Ishikawa (cell line): ENCODE measurements around the gene PLEKHJ1.

ENCODE experiments used
- CEBPB ChIP-seq: IDR thresholded peaks from 2 replicates; pipeline ENCODE4 v1.6.1; 2012
- CREB1 ChIP-seq: IDR thresholded peaks from 2 replicates; pipeline ENCODE4 v1.6.1; 2012; ENCODE audit warnings: low read depth
- EGR1 ChIP-seq: IDR thresholded peaks from 2 replicates; pipeline ENCODE4 v1.6.1; 2012
- EP300 ChIP-seq: IDR thresholded peaks from 2 replicates; pipeline ENCODE4 v1.6.1; 2012; ENCODE audit warnings: borderline replicate concordance
- FOXM1 ChIP-seq: IDR thresholded peaks from 2 replicates; pipeline ENCODE4 v1.6.1; 2012; ENCODE audit warnings: low read depth, borderline replicate concordance
- NFIC ChIP-seq: IDR thresholded peaks from 2 replicates; pipeline ENCODE4 v1.6.1; 2012
- RAD21 ChIP-seq: IDR thresholded peaks from 2 replicates; pipeline ENCODE4 v1.6.1; 2012; ENCODE audit warnings: low read depth
- TAF1 ChIP-seq: IDR thresholded peaks from 2 replicates; pipeline ENCODE4 v1.6.1; 2012; ENCODE audit warnings: low read depth, mild to moderate bottlenecking
- TCF12 ChIP-seq: IDR thresholded peaks from 2 replicates; pipeline ENCODE4 v1.6.1; 2012; ENCODE audit warnings: low read depth
- TEAD4 ChIP-seq: IDR thresholded peaks from 2 replicates; pipeline ENCODE4 v1.6.1; 2012
- ZBTB7A ChIP-seq: IDR thresholded peaks from 2 replicates; pipeline ENCODE4 v1.6.1; 2012; ENCODE audit warnings: low read depth
- TF ChIP-seq, protein P1 (sequence below): IDR thresholded peaks from 2 replicates; pipeline ENCODE4 v1.6.1; 2012; ENCODE audit warnings: low read depth, mild to moderate bottlenecking
- TF ChIP-seq, protein P2 (sequence below): IDR thresholded peaks from 2 replicates; pipeline ENCODE4 v1.6.1; 2012

The PLEKHJ1 gene

DNA sequence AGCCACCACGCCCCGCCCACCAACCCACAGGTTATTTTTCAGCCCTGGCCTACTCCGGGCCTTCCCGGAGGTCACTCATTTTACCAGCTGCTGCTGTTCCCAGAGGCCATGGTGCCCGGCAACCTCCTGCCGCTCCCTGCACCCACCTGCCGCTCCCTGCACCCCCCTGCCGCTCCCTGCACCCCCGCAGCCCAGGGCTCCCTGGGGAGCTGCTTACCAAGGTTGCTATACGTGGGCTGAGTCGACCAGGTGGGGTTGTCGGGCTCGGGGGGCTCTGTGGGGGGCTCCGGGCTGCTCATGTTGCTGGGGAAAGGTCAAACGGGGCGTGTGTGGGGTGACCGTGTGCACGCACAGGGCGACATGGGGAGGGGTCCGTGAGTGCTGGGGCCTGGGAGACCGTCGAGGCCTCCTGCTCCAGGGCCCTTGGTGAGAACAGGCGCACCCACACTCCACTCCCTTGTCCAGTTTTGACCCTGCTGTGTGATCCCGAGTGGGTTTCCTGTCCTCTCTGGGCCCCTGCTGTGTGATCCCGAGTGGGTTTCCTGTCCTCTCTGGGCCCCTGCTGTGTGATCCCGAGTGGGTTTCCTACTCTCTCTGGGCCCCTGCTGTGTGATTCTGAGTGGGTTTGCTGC lies 44.6 kb upstream of the PLEKHJ1 start:
- TF ChIP-seq EP300 (no peak), CEBPB (no peak), ZBTB7A (0 out of 2 replicates have a peak, but pooled peaks have one; percentile 37), TAF1 (no peak)
- TF ChIP-seq, protein P1, sequence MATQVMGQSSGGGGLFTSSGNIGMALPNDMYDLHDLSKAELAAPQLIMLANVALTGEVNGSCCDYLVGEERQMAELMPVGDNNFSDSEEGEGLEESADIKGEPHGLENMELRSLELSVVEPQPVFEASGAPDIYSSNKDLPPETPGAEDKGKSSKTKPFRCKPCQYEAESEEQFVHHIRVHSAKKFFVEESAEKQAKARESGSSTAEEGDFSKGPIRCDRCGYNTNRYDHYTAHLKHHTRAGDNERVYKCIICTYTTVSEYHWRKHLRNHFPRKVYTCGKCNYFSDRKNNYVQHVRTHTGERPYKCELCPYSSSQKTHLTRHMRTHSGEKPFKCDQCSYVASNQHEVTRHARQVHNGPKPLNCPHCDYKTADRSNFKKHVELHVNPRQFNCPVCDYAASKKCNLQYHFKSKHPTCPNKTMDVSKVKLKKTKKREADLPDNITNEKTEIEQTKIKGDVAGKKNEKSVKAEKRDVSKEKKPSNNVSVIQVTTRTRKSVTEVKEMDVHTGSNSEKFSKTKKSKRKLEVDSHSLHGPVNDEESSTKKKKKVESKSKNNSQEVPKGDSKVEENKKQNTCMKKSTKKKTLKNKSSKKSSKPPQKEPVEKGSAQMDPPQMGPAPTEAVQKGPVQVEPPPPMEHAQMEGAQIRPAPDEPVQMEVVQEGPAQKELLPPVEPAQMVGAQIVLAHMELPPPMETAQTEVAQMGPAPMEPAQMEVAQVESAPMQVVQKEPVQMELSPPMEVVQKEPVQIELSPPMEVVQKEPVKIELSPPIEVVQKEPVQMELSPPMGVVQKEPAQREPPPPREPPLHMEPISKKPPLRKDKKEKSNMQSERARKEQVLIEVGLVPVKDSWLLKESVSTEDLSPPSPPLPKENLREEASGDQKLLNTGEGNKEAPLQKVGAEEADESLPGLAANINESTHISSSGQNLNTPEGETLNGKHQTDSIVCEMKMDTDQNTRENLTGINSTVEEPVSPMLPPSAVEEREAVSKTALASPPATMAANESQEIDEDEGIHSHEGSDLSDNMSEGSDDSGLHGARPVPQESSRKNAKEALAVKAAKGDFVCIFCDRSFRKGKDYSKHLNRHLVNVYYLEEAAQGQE: no peak

DNA sequence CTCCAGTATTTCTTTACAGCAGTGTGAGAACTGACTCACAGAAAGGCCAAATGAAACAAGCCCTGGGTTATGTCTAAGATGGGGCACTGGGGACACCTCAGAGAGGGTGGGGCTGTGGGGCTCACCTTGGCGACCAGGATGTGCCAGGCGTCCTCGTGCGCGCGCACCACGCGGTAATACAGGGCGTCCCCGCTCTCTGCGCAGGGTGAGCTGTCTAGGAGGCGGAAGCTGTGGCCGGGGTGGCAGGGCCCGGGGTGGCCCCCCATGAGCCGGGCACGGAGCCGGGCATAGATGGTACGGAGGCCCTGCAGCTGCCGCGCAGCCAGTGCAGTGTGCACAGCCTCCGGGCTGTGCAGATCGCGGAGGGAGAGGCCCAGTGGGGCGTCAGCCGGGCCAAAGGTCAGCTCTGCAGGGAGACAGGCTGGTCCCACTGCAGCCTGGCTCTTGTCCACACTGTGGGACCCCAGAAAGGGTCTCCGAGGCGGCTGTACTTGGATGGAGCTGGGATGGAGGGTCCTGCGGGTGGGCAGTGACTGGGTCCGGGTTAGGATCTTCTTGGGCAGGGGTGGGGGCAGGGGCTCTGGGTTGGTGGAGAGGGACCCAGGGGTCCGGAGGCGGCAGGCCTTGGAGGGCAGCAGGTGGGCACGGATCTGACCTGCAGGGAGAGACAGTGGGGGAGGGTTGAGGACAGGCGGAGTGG lies 42.5 kb upstream of the PLEKHJ1 start:
- no peak for TF ChIP-seq TEAD4
- no peak for TF ChIP-seq FOXM1
- TF ChIP-seq ZBTB7A: 0 out of 2 replicates have a peak, but pooled peaks have one; percentile 34
- TF ChIP-seq EP300: no peak
- TF ChIP-seq CEBPB: no peak
- TF ChIP-seq, protein P2, sequence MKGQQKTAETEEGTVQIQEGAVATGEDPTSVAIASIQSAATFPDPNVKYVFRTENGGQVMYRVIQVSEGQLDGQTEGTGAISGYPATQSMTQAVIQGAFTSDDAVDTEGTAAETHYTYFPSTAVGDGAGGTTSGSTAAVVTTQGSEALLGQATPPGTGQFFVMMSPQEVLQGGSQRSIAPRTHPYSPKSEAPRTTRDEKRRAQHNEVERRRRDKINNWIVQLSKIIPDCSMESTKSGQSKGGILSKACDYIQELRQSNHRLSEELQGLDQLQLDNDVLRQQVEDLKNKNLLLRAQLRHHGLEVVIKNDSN: no peak

DNA sequence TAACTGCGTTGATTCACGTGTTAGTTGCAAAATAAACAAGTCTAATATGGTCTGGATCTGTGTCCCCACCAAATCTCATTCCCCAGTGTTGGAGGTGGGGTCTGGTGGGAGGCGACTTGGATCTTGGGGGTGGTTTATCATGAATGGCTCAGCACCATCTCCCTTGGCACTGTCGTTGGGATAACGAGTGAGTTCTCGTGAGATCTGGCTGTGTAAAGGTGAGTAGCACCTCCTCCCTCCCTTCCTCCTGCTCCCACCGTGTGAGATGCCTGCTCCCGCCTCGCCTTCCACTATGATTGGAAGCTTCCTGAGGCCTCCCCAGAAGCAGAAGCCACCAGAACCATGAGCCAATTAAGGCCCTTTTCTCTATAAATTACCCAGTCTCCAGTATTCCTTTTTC lies 41.0 kb upstream of the PLEKHJ1 start:
- TF ChIP-seq EP300 (no peak), TEAD4 (no peak), NFIC (no peak), FOXM1 (no peak), TCF12 (no peak)
- TF ChIP-seq, protein P1: no peak

DNA sequence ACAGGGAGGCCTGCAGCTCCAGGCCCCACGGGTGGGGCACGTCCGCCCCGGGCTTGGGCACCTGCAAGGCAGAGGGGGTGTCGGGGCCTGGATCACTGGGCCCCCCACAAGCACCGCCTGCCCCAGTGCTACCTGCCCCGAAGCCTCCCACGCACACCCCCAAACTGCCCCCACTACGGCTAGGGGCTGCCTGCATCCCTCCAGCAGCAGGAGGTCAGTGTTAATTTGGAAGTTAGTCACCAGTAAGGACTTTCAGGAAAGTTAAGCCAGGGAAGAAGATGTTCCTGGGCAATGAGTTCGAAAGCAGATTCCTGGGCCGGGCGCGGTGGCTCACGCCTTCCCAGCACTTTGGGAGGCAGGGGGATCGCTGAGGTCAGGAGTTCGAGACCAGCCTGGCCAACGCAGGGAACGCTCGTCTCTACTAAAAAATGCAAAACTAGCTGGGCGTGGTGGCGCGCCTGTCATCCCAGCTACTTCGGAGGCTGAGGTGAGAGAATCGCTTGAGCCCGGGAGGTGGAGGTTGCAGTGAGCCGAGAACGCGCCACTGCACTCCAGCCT lies 40.4 kb upstream of the PLEKHJ1 start:
- no peak for TF ChIP-seq RAD21
- TF ChIP-seq FOXM1: no peak
- TF ChIP-seq, protein P1: no peak
- TF ChIP-seq, protein P2: no peak
- TF ChIP-seq CREB1: no peak
- TF ChIP-seq EGR1: no peak
- TF ChIP-seq TCF12: no peak
- no peak for TF ChIP-seq ZBTB7A
- TF ChIP-seq TAF1: no peak

DNA sequence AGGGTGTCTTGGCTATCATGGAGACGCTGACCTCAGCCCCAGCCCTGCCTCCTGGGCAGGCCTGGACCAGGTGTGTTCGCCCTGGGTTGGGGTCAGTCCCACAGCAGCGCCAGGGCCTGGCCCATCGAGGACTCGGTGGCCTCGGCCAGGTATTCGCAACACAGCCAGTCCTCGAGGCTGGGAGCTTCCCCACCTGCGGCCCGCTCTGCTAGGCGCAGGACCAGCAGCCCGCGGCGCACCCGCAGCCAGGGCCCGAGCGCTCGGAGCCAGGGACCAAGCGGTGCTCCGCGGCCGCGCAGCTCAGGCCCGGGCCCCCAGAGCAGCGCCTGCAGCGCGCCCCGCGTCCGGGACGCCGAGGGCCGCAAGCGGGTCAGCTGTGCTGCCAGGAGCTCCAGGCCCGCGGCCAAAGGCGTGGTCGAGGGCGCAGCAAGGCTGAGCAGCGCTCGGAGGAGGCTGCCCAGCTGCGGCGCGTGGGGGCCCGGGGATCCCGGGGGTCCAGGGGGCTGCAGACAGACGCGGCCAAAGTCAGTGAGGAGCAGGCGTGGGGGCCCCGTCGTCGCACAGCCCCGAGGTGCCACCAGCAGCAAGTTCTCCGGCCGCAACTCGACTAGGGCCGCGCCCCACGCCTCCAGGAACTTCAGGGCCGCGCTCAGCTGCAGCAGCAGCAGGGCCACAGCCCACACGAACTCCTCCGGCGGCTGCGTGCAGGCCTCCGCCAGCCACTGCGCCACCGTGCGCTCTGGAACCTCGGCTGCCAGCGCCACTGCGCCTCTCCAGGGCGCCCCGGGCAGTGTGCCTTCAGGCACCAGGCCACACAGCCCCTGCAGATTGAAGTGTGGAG lies 39.7 kb upstream of the PLEKHJ1 start:
- TF ChIP-seq TCF12: no peak
- TF ChIP-seq, protein P2: no peak
- no peak for TF ChIP-seq EGR1
